Neural progenitor cell (in vitro differentiated cells): Measurements from ENCODE around the gene CLNK. TPM values are rescaled to one million over a fixed set of nuclear protein-coding genes. Genes with fewer than 3 reads are reported as not detected.

ENCODE experiments used
- DNase-seq: peaks from one replicate; pipeline ENCODE4 v3.0.0-alpha.2; 2016; ENCODE audit warnings: low spot score
- H2AFZ ChIP-seq: fragments of 200-600 bp; sonication (generic); replicated peaks from 2 replicates; pipeline ENCODE4 v1.6.1; 2016; ENCODE audit warnings: antibody characterized with exemption
- H3F3A ChIP-seq: fragments of 200-600 bp; sonication (generic); 2 replicates; pipeline ENCODE4 v1.6.1; 2016; ENCODE audit warnings: antibody characterized with exemption, low read depth
- H3K27ac ChIP-seq: fragments of 200-600 bp; sonication (generic); 2 replicates; pipeline ENCODE4 v1.5.1; 2016; ENCODE audit warnings: mild to moderate bottlenecking
- H3K27me3 ChIP-seq: fragments of 200-600 bp; sonication (generic); 2 replicates; pipeline ENCODE4 v1.6.1; 2016; ENCODE audit warnings: mild to moderate bottlenecking, moderate library complexity
- H3K36me3 ChIP-seq: fragments of 200-600 bp; sonication (generic); 2 replicates; pipeline ENCODE4 v1.5.1; 2016
- H3K4me1 ChIP-seq: fragments of 200-600 bp; sonication (generic); 2 replicates; pipeline ENCODE4 v1.6.1; 2016; ENCODE audit warnings: mixed run types
- H3K4me2 ChIP-seq: fragments of 200-600 bp; sonication (generic); 2 replicates; pipeline ENCODE4 v1.6.1; 2016
- H3K4me3 ChIP-seq: fragments of 200-600 bp; sonication (generic); 2 replicates; pipeline ENCODE4 v1.5.1; 2016
- H3K79me2 ChIP-seq: fragments of 200-600 bp; sonication (generic); 2 replicates; pipeline ENCODE4 v1.6.1; 2016; ENCODE audit warnings: low read depth
- H3K9ac ChIP-seq: fragments of 200-600 bp; sonication (generic); 2 replicates; pipeline ENCODE4 v1.6.1; 2016
- H3K9me3 ChIP-seq: fragments of 200-600 bp; sonication (generic); 2 replicates; pipeline ENCODE4 v1.5.1; 2016; ENCODE audit warnings: low read depth
- H4K20me1 ChIP-seq: fragments of 200-600 bp; sonication (generic); 2 replicates; pipeline ENCODE4 v1.6.1; 2016; ENCODE audit warnings: low read depth
- H3K27ac Mint-ChIP-seq: 3 replicates; pipeline ENCODE4 v1.8.0; 2021; ENCODE audit warnings: mixed read lengths
- H3K27me3 Mint-ChIP-seq: 2 replicates; pipeline ENCODE4 v1.8.0; 2022; ENCODE audit warnings: low read depth, mild to moderate bottlenecking, inconsistent platforms, moderate library complexity, mixed read lengths; ENCODE audit not compliant: insufficient read depth
- H3K36me3 Mint-ChIP-seq: 3 replicates; pipeline ENCODE4 v1.8.0; 2021; ENCODE audit warnings: mixed read lengths
- H3K4me1 Mint-ChIP-seq: 3 replicates; pipeline ENCODE4 v1.8.0; 2021; ENCODE audit warnings: mixed read lengths
- H3K4me3 Mint-ChIP-seq: 3 replicates; pipeline ENCODE4 v1.8.0; 2021; ENCODE audit warnings: mild to moderate bottlenecking, moderate library complexity, mixed read lengths
- H3K9me3 Mint-ChIP-seq: 3 replicates; pipeline ENCODE4 v1.8.0; 2020; ENCODE audit warnings: mixed read lengths
- CTCF ChIP-seq: fragments of 200-600 bp; sonication (generic); IDR thresholded peaks from 2 replicates; pipeline ENCODE4 v1.5.1; 2017; ENCODE audit warnings: antibody characterized with exemption, mild to moderate bottlenecking
- EZH2 ChIP-seq: fragments of 200-600 bp; sonication (generic); IDR thresholded peaks from 2 replicates; pipeline ENCODE4 v1.6.1; 2017; ENCODE audit warnings: antibody characterized with exemption, mild to moderate bottlenecking, moderate library complexity
- EZH2phosphoT487 ChIP-seq: fragments of 200-600 bp; sonication (generic); IDR thresholded peaks from 2 replicates; pipeline ENCODE4 v1.6.1; 2017; ENCODE audit warnings: antibody characterized with exemption
- total RNA-seq: library from RNA; depleted of rRNA; stranded (reverse); fragments of >200 nt; gene quantifications from 2 replicates; pipeline ENCODE4 v1.2.3, GENCODE V29; 2015; ENCODE audit warnings: low replicate concordance

Gene CLNK
- total RNA-seq, 1 donor from 2014 or later, result not detected

DNA sequence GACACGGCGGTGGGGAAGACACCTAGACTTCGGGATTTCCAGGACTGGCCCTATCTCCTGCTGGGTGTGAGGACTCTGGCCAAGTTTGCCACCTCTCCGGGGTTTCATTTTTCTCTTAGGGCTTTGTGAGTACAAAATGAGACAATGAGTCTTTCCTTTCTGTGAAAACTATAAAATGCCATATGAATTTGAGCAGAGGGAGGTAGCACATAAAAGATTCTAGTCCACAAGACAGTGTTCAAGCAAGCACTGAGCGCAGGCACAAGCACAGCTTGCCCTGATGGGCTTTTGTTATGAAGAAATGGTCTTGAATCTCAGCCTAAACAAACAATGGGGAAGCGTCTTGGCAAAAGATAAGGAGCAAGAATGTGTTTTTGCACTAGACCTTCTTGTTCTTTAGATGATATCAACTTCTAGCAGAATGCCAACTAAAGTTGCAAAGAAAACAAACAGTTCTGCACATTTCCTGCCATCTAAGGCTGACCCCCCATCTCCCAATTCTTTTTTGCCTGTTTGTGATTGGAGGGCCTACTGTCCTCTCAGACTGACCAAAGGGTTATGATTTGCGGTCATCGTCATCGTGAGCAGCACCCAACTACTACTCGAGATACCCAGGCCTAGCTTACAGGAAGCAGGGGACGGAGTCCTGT, 154.3 kb downstream of the CLNK start:
- Histone ChIP-seq H3K27ac (no peak overlapping the region), H3K36me3 (no peaks in the 10 kb centered on the region), H4K20me1 (no peaks in the 10 kb centered on the region), H3K9me3 (no peaks in the 10 kb centered on the region), H3K27me3 (no peaks in the 10 kb centered on the region), H3K9ac (no peak overlapping the region), H3K4me1 (peaks cover 35% of the 10 kb centered on the region), H3K79me2 (no peaks in the 10 kb centered on the region), H3K4me3 (no peak overlapping the region), H3K4me2 (no peak overlapping the region), H2AFZ (no peak overlapping the region), H3F3A (peaks cover 23% of the 10 kb centered on the region)
- peaks cover 9% of the 10 kb centered on the region for H3K4me1 Mint-ChIP-seq
- no peak overlapping the region for H3K4me3 Mint-ChIP-seq
- DNase-seq, result no peak
- H3K27ac Mint-ChIP-seq, result no peak overlapping the region
- TF ChIP-seq EZH2phosphoT487, result no peak
- TF ChIP-seq CTCF, result no peak
- TF ChIP-seq EZH2, result no peak
- no peaks in the 10 kb centered on the region for H3K36me3 Mint-ChIP-seq
- no peaks in the 10 kb centered on the region for H3K9me3 Mint-ChIP-seq
- H3K27me3 Mint-ChIP-seq, result peaks cover 3% of the 10 kb centered on the region

DNA sequence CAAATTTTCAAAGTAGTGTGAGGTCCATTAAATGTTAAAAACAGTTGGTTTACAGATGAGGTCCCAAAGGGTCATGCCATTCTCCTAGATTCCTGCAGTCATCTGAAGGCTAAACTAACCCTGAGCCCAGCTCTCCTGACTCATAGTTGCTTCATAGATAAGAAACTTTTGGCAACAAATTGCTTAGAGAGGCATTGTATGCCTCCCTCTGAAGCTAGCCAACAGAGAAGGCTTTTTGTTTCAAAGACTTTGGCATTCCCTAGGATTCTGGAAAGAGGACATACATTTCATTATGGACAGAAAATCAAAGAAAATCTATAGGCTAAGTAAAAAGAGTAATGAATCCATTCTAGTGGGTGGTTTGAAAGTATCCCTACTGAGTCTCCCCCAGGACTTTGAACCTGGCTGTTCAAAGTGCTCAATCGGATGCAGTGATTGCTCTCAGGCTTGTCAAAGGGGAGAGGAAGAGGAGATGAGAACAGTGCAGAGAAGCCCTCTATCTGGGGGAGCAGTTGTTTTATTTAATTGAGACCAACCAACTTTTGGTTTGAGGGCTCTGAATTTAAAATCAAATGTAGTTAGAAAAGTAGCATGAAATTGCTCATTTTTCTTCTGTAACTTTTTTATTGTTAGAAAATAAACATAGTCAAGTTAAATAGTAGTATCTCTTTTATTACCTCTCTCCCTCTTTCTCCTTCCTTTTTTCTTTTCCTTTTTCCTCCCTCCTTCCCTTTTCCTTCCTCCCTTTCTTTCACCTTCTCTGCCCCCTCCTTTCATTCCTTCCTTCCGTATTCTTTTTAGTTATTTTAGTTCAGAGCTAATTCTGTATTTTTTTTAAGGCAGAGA, 155.1 kb downstream of the CLNK start:
- no peaks in the 10 kb centered on the region for H3K36me3 ChIP-seq
- no peak overlapping the region for H3K4me2 ChIP-seq
- H3K36me3 Mint-ChIP-seq, result no peaks in the 10 kb centered on the region

GRCh38 chr4:10527438-10527837, 157.1 kb downstream of the CLNK start:
- no peaks in the 10 kb centered on the region for H3K27me3 ChIP-seq
- no peak overlapping the region for H3K4me3 ChIP-seq
- no peaks in the 10 kb centered on the region for H3K36me3 Mint-ChIP-seq
- H3K27ac ChIP-seq, result no peak overlapping the region
- H3F3A ChIP-seq, result peaks cover 3% of the 10 kb centered on the region
- no peaks in the 10 kb centered on the region for H3K4me1 Mint-ChIP-seq
- H2AFZ ChIP-seq, result peak overlapping the region; percentile 9
- no peak overlapping the region for H3K27ac Mint-ChIP-seq
- H3K4me1 ChIP-seq, result peaks cover 7% of the 10 kb centered on the region
- H4K20me1 ChIP-seq, result no peaks in the 10 kb centered on the region
- TF ChIP-seq EZH2, result no peak
- TF ChIP-seq CTCF, result no peak
- TF ChIP-seq EZH2phosphoT487, result no peak
- DNase-seq, result no peak
- H3K4me3 Mint-ChIP-seq, result no peak overlapping the region
- no peak overlapping the region for H3K9ac ChIP-seq
- H3K9me3 Mint-ChIP-seq, result no peaks in the 10 kb centered on the region
- H3K27me3 Mint-ChIP-seq, result peaks cover 3% of the 10 kb centered on the region
- H3K4me2 ChIP-seq, result no peak overlapping the region
- no peaks in the 10 kb centered on the region for H3K9me3 ChIP-seq
- no peaks in the 10 kb centered on the region for H3K36me3 ChIP-seq
- H3K79me2 ChIP-seq, result no peaks in the 10 kb centered on the region

More for the DNA sequence above, 155.1 kb downstream of the CLNK start:
- Histone ChIP-seq H3K4me3 (no peak overlapping the region), H3K4me1 (peaks cover 27% of the 10 kb centered on the region), H3F3A (peaks cover 23% of the 10 kb centered on the region), H4K20me1 (no peaks in the 10 kb centered on the region), H3K27ac (no peak overlapping the region), H3K27me3 (no peaks in the 10 kb centered on the region), H2AFZ (no peak overlapping the region), H3K9me3 (no peaks in the 10 kb centered on the region), H3K79me2 (no peaks in the 10 kb centered on the region), H3K9ac (no peak overlapping the region)
- H3K27me3 Mint-ChIP-seq, result peaks cover 3% of the 10 kb centered on the region
- no peak for DNase-seq
- peaks cover 9% of the 10 kb centered on the region for H3K4me1 Mint-ChIP-seq
- no peak overlapping the region for H3K27ac Mint-ChIP-seq
- TF ChIP-seq CTCF, result no peak
- TF ChIP-seq EZH2, result no peak
- no peak for TF ChIP-seq EZH2phosphoT487
- no peak overlapping the region for H3K4me3 Mint-ChIP-seq
- H3K9me3 Mint-ChIP-seq, result no peaks in the 10 kb centered on the region
